Right lung (tissue), 5 donors: ENCODE results near the gene POLR3A. TPM values are rescaled to one million over a fixed set of nuclear protein-coding genes. Genes with fewer than 3 reads are reported as not detected.
A peak's percentile ranks its signal among the peaks of the same experiment; 100 is the strongest.

Source experiments
- DNase-seq, 2 donors: peaks; one replicate each; pipeline ENCODE4 v3.0.0-alpha.2; 2013
- polyA plus RNA-seq, 5 donors: library from polyadenylated mRNA; unstranded; fragments of 120-200 nt; gene quantifications; one replicate each; pipeline versions ENCODE4 v1.2.1 to v1.2.3, GENCODE V29; 2013; ENCODE audit warnings: inconsistent platforms in 1 of 5, low replicate concordance in 1 of 5; ENCODE audit not compliant: insufficient read length in 5 of 5, insufficient read depth in 1 of 5

Gene POLR3A
- polyA plus RNA-seq, 5 donors: 14.7 to 20.8 (median 17.0) TPM

- DNase-seq: no peak
These were observed 20.5 kb upstream of the POLR3A start for GRCh38 chr10:78049851-78050250.

- peak; percentile 75 to 86 for DNase-seq
These were observed 18.1 kb upstream of the POLR3A start for GRCh38 chr10:78047314-78047891.

GRCh38 chr10:78046711-78047269, 17.5 kb upstream of the POLR3A start:
- no peak for DNase-seq

- no peak for DNase-seq
These were observed 16.5 kb upstream of the POLR3A start for GRCh38 chr10:78045856-78046255.

- no peak for DNase-seq
These were observed 15.9 kb upstream of the POLR3A start for GRCh38 chr10:78045237-78045636.

- DNase-seq: no peak
These were observed 15.4 kb upstream of the POLR3A start for GRCh38 chr10:78044699-78045098.

GRCh38 chr10:78044179-78044578, 14.9 kb upstream of the POLR3A start:
- no peak for DNase-seq

- DNase-seq: no peak
These were observed 13.4 kb upstream of the POLR3A start for GRCh38 chr10:78042752-78043104.

- DNase-seq: no peak
These were observed 12.9 kb upstream of the POLR3A start for GRCh38 chr10:78042058-78042751.

- DNase-seq: no peak
These were observed 12.1 kb upstream of the POLR3A start for GRCh38 chr10:78041170-78042057.

- no peak for DNase-seq
These were observed 10.4 kb upstream of the POLR3A start for GRCh38 chr10:78039743-78040142.

GRCh38 chr10:78038791-78039547, 9.7 kb upstream of the POLR3A start:
- DNase-seq: no peak

GRCh38 chr10:78038105-78038504, 8.8 kb upstream of the POLR3A start:
- no peak for DNase-seq

- DNase-seq: no peak
These were observed 6.7 kb upstream of the POLR3A start for GRCh38 chr10:78035933-78036583.

GRCh38 chr10:78035437-78035836, 6.1 kb upstream of the POLR3A start:
- DNase-seq: no peak

- no peak for DNase-seq
These were observed 5.7 kb upstream of the POLR3A start for GRCh38 chr10:78035025-78035424.

GRCh38 chr10:78033637-78034470, 4.5 kb upstream of the POLR3A start, which contains the start of gene RPS24:
RPS24 (plus strand) TSS chr10:78033863; CDS start chr10:78033902, 39 bp downstream.
- DNase-seq: peak; percentile 95 to 96

GRCh38 chr10:78033387-78033636, 4.0 kb upstream of the POLR3A start:
- no peak for DNase-seq

GRCh38 chr10:78028438-78029268, 662 bp downstream of the POLR3A start:
- DNase-seq: no peak
